Upper lobe of left lung (tissue), 4 donors: ENCODE results near the gene CD6.

Experiments used
- CTCF ChIP-seq, 6 experiments: fragments of 450-650 bp in 4 of 6; fragments of 200-600 bp in 2 of 6; sonication (generic) in 2 of 6; IDR thresholded peaks; one replicate each; pipeline ENCODE4 v1.5.1; 2016 to 2019; ENCODE audit warnings: antibody characterized with exemption in 6 of 6
- EP300 ChIP-seq, 4 donors: sonication (generic); formaldehyde crosslinking; IDR thresholded peaks; one replicate each; pipeline ENCODE4 v1.5.1; 2017; ENCODE audit warnings: antibody characterized with exemption in 4 of 4, control low read depth in 2 of 4
- POLR2A ChIP-seq, 4 donors: fragments of 450-650 bp; IDR thresholded peaks; one replicate each; pipeline ENCODE4 v1.5.1; 2016 to 2017; ENCODE audit warnings: antibody characterized with exemption in 4 of 4, mild to moderate bottlenecking in 2 of 4

- TF ChIP-seq CTCF (IDR thresholded peaks at IDR 0.05) (no peak), EP300 (IDR thresholded peaks at IDR 0.05) (no peak), POLR2A (IDR thresholded peaks at IDR 0.05) (no peak)
Measured at GRCh38 chr11:60930394-60930793, 41.1 kb upstream of the CD6 start.
